SIG-M5 (cell line): Measurements from ENCODE around the gene FAM168A.
A peak's percentile ranks its signal among the peaks of the same experiment; 100 is the strongest.
"Not testable (repeated sequence)": the region's sequence is repeated elsewhere in the genome, so short reads cannot be mapped to it uniquely, and the experiment has no call there.

Experiments used
- DNase-seq: peaks from one replicate; lab custom pipeline; 2025; lab: John Stamatoyannopoulos, UW

FAM168A gene

DNA sequence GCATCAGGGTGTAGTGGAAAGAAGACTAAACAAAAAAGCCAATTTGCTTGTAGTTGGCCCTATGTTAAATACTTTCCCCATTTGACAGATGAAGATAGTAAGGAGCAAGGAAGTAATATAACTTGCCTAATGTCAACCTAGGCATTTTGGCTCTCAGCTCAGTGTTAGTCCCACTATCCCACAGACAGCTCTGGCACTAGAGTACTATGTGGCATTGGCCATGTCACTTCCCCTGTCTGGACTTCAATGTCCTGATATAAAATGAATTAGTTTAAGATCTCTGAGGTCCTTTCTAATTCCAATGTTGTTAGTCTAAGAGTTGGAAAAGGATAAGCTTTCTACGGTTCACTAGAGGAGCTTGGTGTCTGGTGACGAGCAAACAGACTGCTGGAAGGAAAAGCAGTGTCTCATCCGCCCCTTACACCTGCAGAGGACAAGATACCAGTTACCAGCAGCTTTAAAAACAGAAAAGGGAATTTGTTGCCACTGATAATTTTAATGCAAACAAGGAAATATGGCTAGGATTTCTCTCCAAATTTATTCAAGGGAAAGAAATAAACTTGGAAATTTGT is 129.2 kb downstream of the FAM168A start:
- DNase-seq = no peak

DNA sequence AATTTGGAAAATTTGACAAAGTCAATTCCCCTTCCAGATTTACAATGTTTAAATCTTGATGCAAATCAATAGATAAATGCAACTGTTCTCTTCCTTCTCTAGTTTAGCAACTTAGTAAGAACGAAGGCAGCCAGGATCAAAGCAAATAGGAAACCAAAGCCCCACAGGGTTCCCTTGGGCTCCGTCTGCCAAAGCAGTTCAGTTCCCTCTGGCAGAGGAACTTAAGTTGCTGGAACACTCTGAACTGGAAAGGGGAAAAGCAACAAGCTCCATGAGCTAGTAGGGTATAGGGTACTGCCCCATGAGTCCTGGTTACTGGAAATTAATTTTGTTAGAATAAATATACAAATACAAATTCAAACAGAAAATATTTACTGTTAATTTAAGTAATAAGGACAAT is 130.4 kb downstream of the FAM168A start:
- no peak for DNase-seq

DNA sequence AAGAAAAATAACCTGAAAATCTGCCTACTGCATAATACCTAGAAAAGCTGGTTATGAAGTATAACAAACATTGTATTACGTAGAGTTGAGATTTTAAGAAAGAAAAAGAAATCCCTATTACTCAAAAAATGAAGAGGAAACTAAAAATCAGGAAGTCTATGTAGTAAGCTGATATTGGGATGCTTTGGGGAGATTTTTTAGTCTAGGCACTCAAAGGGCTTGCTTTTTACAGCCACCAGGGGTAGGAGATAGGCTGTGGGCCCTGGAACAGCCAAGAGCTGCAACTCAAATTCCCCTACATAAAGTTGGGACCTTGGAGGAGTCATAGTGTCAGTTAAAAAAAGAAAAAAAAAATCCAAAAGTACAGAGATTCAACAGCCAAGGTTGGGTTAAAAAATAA is 131.3 kb downstream of the FAM168A start:
- DNase-seq = no peak

DNA sequence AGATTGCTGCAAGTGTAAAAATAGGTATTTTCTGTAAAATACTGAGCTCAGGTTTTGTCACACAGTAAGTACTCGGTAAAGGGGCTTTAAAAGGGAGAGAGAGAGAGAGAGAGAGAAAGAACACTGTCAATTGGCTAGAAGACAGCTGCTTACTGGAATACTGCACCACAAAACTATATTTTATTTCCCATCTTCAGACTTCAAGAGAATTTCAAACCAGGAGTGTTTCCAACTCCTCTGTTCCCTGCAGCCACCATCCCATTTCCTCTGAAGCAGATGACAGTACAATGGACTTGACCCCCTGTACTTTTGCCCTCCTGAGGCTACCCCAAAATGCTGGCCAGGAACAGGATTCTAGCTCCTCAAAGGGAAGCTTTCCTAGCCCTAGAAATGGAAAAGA is 132.0 kb downstream of the FAM168A start:
- no peak for DNase-seq

DNA sequence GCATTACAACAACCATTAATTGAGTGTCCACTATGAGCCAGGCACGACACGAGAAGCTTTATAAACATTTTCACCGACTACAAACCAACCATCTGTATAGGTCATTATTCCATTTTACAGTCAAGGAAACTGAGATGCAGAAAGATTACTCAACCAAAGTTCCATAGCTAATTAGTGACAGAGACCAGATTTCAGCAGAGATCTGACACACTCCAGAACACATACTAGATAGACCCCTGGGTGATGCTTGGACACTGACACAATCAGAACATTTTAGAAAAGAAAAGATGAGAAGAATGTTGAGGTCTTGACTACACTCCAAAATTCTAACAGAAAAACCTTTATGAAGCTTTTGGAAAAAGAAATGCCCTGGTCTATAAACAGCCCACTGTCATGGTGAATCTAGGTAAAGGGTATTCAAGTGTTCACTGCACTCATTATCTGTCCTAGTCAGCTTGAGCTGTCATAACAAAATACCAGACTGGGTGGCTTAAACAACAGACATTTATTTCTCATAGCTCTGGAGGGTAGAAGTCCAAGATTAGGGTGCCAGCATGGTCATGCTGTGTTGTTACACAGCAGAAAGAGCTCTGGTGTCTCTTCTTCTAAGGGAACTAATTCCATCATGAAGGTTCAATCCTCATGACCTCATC is 132.8 kb downstream of the FAM168A start:
- DNase-seq = no peak

DNA sequence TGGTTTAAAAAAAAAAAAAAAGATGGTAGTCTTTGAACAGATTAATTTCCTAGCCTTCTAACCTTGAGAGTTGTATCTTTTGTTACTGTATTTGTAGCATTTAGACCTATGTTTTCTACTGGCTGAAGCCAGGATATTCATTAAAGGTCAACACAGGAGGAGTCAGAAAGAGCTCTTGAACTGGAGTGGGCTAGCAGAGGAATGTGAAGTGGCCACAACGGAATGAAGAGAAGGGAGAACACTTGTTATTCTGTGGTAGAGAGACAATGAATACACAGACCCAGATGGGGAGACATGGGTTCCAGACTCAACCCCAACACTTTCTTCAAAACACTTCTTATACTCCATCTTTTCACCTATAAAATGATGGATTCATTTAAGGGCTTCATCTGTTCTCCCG is 133.6 kb downstream of the FAM168A start:
- no peak for DNase-seq

DNA sequence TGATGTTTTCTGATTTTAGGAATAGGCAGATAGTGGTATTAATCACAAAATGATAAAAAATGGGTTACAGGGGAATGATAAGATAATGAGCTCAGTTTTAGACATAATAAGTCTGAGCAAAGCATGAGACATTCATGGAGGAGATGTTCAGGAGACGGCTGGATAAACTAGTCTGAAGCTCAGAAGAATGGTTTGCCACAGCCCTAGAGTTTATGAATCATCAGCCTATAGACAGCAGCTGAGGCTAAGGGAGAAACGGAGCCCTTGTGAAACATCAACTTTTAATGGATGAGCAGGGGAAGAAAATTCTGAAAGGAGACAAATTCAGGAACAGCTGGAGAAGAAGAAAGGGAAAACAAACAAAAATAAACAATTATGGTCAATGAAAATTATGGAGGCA is 134.6 kb downstream of the FAM168A start:
- DNase-seq = no peak

DNA sequence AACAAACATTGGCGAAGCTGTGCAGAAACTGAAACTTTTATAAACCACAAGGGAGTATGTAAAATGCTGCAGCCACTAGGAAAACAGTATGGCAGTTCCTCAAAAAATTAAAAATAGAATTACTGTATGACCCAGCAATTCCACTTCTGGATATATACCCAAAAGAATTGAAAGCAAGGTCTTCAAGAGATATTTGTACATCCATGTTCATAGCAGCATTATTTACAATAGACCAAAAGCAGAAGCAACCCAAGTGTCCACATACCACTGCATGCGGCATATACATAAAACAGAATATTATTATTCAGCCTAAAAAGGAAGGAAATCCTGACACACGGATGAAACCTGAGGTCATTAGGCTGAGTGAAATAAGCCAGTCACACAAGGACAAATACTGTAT is 135.9 kb downstream of the FAM168A start:
- DNase-seq = peak; percentile 72

DNA sequence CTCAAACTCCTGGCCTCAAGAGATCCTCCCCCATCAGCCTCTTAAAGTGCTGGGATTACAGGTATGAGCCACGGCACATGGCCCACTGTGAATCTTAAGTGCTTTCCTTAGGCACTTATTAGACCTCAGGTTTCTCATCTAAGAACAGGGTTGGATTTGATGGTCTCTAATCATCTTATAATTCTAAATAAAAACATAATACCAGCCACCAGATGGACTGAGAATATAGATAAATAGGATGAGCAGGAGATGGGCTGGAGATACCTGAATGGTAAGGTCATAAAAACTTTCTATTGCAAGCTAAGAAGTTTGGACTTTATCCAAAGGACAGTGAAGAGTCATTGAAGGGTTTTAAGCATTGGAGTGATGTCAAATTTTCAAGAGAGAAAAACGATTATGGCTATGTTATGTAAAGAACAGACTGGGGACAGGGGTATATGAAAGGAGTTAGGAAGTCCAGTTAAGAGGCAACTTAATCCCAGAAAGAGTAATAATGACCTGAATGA is 136.5 kb downstream of the FAM168A start:
- no peak for DNase-seq

DNA sequence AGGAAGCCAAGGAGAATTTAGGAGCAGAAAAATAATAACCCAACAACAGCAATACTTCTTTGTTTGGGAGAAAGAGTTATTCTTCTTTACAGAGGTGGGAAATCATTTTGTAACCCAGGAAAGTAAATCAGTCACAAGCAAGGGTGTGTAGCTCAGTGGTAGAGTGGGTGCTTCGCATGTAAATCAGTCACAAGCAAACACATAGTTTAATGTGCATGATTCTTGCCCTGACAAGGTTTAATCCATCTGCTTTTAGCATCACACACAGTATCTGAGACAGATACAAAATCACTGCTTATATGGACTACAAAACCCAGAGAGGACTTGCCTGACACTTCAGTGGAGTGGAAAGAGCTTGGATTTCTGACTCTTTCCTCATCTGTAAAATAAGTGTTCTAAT is 139.7 kb downstream of the FAM168A start:
- DNase-seq = no peak

DNA sequence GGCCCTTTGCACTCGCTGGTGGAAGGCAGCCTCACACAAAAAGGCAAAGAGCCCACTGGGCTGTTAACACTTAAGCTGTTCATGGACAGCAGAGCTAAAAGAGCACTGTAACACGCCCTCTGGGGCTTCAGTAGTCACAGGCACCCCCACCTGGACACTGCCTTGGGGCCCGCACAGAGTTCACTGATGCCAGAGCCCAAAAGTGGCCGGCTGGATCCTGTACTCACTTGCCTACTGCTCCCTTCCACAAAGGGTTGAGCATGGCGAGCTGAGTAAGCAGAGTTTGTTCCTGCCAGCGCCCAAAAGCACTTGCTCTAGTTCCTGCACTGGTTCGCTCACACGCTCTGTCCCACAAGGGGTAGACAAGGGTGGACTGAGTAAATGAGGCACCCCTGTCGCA is 142.9 kb downstream of the FAM168A start:
- DNase-seq = no peak

DNA sequence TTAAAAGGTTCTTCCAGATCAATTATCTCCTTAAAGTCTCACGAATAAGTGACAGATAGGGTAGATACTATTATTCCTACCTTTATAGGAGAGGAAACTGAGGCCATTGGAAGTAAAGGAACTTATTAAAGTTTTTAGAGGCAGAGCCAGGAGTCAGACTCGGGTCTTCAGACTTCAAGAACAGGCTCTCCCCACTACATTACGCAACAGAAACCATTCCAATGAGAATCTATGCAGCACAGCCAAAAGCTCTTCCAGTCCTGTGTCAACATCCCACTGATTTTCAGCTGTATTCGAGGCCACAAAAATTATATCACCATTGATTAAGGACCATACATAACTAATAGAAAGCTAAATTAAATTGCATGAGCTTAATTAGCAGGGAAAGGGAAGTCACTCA is 144.3 kb downstream of the FAM168A start:
- DNase-seq = no peak

DNA sequence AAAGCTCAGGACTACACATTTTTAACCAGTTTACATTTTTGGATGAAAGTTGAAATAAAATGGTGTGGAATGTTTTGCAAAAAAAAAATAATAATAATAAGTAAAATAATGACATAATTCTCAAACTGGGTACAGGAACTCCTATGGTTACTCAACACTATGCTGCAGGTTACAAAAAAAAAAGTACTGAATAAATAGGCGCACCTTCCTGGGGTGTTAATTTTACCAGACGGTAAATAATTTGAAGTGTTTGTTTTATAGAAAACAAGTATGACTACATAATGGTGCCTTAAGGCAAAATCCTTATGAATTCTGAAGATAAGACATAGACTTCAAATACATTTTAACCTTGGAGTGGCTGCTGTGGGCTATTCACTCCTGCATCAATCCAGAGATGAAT is 145.2 kb downstream of the FAM168A start:
- DNase-seq = no peak

DNA sequence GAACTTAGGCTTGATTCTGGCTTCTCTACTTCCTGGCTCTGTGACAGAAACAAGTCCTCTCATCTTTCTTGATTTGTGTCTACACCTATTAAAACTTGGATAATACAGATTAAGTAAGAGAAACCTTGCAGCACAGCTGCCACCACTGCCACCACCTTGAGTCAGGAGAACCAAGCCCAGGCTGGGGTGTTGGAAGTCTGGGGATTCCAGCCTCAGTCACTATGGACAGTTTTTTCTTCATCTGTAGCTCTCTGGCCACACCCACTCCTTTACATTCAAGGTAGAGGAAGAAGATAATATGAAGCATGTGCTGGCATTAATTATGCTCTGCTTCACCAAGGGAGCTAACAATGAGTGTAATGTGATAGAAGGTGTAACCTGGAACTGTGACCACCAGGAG is 146.0 kb downstream of the FAM168A start:
- DNase-seq = no peak

DNA sequence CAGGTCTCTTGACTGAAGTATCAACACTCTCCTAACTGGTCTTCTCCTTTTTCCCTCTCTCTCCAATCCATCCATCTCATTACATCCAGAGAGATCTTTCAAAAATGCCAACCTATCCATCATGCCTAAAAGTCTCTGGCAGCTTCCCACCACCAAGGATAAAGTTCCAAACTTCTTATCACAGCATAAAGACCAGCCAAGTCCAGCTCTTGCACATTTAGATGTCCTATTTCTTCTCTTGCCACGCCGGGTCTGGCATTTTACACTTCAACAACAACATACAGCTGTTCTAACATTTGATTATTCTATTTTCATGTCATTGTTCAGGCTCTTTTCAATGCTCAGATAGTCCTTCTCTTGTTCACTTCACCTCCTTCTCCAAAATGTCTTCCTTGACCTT is 151.1 kb downstream of the FAM168A start:
- DNase-seq = no peak

DNA sequence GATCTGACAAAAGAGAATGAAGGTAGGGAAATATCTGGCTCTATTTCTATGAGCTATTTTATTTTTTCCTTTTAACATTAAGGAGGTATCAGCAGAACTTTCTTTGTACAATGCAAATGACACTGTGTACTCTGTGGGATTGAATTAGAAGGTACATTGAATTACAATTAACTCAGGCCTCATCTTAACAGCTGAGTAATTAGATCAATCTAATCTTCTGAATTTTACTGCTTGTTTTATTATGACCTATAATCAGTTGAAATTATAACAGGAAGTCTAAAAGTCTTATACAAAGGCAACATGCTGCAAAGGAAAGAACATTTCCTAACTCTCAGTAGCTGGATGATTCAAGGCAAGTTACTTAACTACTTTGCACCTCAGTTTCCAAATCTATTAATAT is 151.9 kb downstream of the FAM168A start:
- DNase-seq = no peak

DNA sequence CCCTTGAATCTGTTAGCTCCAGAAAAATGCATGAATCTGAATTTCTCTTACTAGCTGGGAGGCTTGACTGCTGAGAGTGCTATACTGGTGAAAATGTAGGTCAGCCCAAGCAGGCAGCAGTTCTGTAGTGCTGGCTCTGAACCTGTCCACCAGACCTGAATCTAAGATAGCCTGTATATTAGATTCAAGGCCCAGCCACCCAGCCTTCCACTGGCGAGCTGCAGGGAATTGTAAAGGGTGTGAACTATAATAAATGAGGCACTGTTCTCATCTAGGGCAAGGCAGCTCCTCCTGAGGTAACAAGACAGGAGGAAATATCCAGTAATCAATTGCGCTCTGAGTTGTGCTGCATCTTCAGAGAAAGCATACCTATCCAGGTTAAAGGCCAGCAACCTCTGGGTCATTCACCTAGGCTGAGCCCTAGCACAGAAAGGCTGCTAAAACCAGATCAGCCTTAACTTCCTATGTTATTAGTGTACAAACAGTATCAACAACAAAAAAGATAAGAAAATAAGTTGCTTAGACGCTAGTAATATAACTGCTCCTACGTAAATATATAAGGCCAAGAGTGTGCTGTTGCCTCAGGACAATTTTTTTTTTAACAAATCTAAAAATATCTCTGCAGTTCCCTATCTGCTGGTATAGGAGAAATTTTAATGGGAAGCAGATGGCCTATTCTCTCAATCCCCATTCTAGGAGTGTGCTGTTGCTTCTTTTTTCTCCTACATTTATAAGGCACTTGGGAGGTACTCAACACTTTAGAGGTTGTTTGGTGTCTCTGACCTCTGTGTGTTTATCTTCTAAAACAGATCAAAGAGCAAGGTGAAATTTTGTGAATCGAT is 158.7 kb downstream of the FAM168A start:
- no peak for DNase-seq

DNA sequence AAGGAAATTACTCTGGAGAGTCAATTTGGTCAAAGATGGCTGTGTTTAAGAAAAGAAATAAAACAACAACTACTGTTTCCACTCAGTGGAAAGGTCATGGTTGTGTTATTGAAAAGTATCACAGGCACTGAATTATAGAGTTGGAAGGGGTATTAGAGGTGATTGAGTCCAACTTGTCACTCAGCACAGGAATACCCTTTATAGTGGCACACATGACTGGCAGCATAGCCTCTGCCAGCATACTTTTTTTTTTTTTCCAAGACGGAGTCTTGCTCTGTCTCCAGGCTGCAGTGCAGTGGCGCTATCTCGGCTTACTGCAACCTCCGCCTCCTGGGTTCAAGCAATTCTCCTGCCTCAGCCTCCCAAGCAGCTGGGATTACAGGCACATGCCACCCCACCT is 161.1 kb downstream of the FAM168A start:
- DNase-seq = not testable (repeated sequence)

DNA sequence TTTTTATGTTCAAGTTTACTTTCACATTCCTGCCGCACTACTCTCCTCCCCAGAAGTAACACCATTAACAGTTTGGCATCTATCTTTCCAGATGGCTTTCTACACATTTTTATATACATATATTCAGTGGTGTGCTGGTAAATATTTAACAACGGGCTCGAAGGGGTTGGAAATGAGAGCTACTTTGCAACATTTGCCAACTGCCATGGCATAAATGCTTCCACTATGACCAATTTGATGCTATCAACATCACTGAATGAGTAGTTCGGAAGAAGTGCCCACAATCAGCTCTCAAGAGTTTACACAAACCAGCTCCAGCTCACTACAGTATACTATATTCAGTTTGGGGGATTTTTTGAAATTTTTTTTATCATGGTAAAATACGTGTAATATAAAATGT is 166.5 kb downstream of the FAM168A start:
- DNase-seq = no peak

DNA sequence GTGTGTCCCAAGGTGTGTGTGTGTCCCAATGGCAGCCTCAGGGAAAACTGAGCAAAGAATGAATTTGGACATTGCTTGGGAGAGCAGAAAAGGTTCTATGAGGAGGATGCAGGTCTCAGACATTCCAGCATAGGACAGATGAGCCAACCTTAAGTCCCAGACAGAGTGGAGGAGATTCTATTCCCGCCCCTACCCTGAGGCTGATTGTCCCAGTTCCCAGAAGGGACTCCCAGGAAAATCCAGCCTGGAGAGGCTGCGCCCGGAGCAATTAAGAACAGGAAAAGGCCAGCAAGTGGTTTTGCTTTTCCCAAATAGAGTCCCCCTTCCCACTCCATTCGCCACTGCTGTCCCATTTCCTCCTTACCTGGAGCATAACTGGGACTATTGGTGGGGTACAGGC is 167.6 kb downstream of the FAM168A start:
- no peak for DNase-seq

DNA sequence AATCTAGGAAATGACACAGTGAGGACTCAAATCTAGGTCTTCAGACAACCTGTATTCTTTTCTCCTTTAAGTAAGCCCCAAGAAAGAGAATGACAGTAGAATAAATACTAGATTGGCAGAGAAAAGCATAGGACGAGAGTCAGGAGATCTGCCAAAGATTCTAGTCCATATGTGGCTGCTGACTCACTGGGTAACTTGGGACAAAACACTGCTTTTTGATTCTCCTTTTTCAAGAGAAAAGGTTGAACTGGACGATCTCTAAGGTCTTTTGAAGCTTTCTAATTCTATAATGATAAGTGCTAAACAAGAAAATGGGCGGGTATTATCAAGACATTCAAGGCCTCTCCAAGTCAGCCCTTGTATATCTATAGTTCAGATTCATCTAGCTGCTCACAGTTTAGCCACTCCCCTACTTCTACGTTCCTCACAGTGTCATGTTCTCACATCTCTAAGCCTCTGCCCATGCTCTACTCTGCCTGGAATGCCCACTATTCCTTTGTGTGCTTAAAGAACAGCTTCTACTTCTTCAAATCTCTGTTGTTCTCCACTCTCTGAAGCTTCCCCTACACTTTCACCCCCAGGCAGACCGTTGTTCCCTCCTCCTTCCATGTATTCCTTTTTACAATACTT is 168.7 kb downstream of the FAM168A start:
- no peak for DNase-seq

DNA sequence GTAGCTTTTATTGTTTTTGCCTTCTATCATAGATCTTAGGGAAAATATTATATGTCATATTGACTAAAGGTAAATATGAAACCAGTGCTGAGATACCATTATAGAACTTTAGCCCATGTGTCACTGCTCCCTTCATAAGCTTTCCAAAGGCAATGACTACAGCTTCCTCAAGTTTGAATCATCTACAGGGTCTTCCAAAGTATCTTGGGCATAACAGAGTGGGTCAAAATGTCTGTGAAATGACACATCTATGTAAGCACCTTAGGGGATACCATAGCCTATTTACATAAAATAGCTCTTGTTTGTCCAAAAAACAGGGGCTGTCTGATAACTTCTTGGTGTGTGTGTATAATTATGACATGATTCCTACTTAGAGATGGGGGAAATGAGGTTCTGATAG is 169.2 kb downstream of the FAM168A start:
- DNase-seq = no peak

DNA sequence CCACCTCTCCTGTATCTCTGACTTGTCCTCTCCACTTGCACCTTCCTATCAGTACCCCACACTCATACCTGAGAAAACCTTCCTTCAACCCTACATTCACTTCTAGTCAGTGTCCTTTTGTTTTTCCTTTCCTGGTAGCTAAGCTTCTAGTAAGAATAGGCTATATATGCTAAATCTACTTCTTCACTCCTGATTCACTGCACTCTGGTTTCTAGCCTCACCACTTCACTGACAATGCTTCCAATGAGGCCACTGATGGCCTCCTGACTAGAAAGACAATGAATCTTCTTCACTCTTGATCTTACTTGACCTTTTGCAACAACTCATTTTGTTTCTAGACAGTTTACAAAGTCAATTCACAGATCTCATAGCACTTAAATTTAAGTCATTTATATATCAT is 169.7 kb downstream of the FAM168A start:
- no peak for DNase-seq
